Heart left ventricle (tissue), 16 donors: ENCODE data around the gene FKBP11. TPM values are rescaled to one million over a fixed set of nuclear protein-coding genes. Genes with fewer than 3 reads are reported as not detected.

Experiments used
- ATAC-seq, 4 donors: fragments of 200-7000 bp; cut with Tn5 transposase; one replicate each; pipeline ENCODE4 v1.9.1; 2020 to 2022; ENCODE audit warnings: moderate library complexity in 4 of 4, mild to moderate bottlenecking in 3 of 4, moderate number of reproducible peaks in 1 of 4
- DNase-seq, 5 donors: peaks; one replicate each; pipeline ENCODE4 v3.0.0-alpha.2; 2020
- H3K27ac ChIP-seq, 12 donors: fragments of 200-600 bp; sonication (generic) in 4 of 12; one replicate each; pipeline versions ENCODE4 v1.5.0 to v1.8.0; 2016 to 2022; ENCODE audit warnings: mild to moderate bottlenecking in 2 of 12
- H3K27me3 ChIP-seq, 9 donors: fragments of 200-600 bp; sonication (generic) in 2 of 9; one replicate each; pipeline versions ENCODE4 v1.5.1 to v1.8.0; 2016 to 2022; ENCODE audit warnings: mild to moderate bottlenecking in 3 of 9
- H3K36me3 ChIP-seq, 9 donors: fragments of 200-600 bp; sonication (generic) in 2 of 9; one replicate each; pipeline versions ENCODE4 v1.5.0 to v1.8.0; 2018 to 2022; ENCODE audit warnings: mild to moderate bottlenecking in 2 of 9
- H3K4me1 ChIP-seq, 12 donors: fragments of 200-600 bp; sonication (generic) in 4 of 12; one replicate each; pipeline versions ENCODE4 v1.5.0 to v1.8.0; 2016 to 2022; ENCODE audit warnings: mild to moderate bottlenecking in 3 of 12
- H3K4me3 ChIP-seq, 12 donors: fragments of 200-600 bp; sonication (generic) in 4 of 12; one replicate each; pipeline versions ENCODE4 v1.5.0 to v1.8.0; 2017 to 2022; ENCODE audit warnings: mild to moderate bottlenecking in 9 of 12, moderate library complexity in 4 of 12
- H3K9me3 ChIP-seq, 12 donors: fragments of 200-600 bp; sonication (generic) in 4 of 12; one replicate each; pipeline versions ENCODE4 v1.5.0 to v1.8.0; 2016 to 2022; ENCODE audit warnings: mild to moderate bottlenecking in 1 of 12
- CTCF ChIP-seq, 12 donors: fragments of 200-600 bp; sonication (generic) in 4 of 12; IDR thresholded peaks; one replicate each; pipeline versions ENCODE4 v1.5.0 to v1.8.0; 2018 to 2022; ENCODE audit warnings: antibody characterized with exemption in 12 of 12, mild to moderate bottlenecking in 5 of 12
- POLR2A ChIP-seq, 2 donors: fragments of 450-650 bp; IDR thresholded peaks; one replicate each; pipeline ENCODE4 v1.6.1; 2017; ENCODE audit warnings: antibody characterized with exemption in 2 of 2, mild to moderate bottlenecking in 2 of 2, moderate library complexity in 2 of 2
- WGBS, 4 donors: extraction: QIAGEN DNeasy Blood & Tissue Kit in 2 of 4; methylation state at CpG; one replicate each; pipeline versions ENCODE4 v1.1.5 to v1.1.7; 2013 to 2018; 5-methylcytosine and 5-hydroxymethylcytosine counted together
- intact Hi-C, 10 donors: fragments of 100-400 bp; cut with DNase I; formaldehyde crosslinking; loops; one replicate each; pipeline versions ENCODE4 v1.11.1 to v1.14.2; 2022
- polyA plus RNA-seq, 2 donors: library from polyadenylated mRNA; stranded (reverse); fragments of 200-250 nt; gene quantifications; one replicate each; pipeline ENCODE4 v1.2.3, GENCODE V29; 2013
- total RNA-seq, 9 donors: library from RNA; depleted of rRNA in 2 of 9; stranded (reverse); fragments of >200 nt in 2 of 9; fragmentation: NEBNext Ultra II Directional in 3 of 9; extraction: Animal tissue kit (Norgen Biotek cat#: 25700) in 3 of 9; gene quantifications; one replicate each; pipeline versions ENCODE4 v1.1.0 to v1.2.4, GENCODE V29; 2016 to 2023
- donor health status: ischemic (EF 13 %, LVEDD 7.1; RV severe dilation, severe dysfunction).
- donor health status: healthy with polysubstance abuse.
- donor health status: DM: no; HTN: yes; CAD: no.
- donor health status: DM: no; HTN: no; CAD: no.
- donor health status: ischemic (EF 25% LVEDD 6.9; RV normal size, moderate dysfunction).
- donor health status: ischemic (EF 25% LVEDD 5.7; RV mildly dilated, moderate dysfunction).
- donor health status: healthy.
- donor health status: DM: yes; HTN: yes; CAD: no.
- donor health status: ischemic (EF 35%, LVEDD 5.7; RV mildly dilated, moderate dysfunction).
- donor health status: nonischemic (EF 11% LVEDD 7.7; RV severe dilation, severe dysfunction).
- donor health status: DM: yes; HTN: yes; CAD: no.
- donor health status: PGD.
- donor health status: ischemic (EF 29% LVEDD 5.4; RV normal size, mild dysfunction).
- donor health status: nonischemic (EF 23%, LVEDD 6.1; RV moderate dilation, normal function).

Gene FKBP11
- total and polyA plus RNA-seq, 11 donors, result 1.6 to 28.1 (median 5.5) TPM

GRCh38 chr12:48890657-48891418, 34.5 kb downstream of the FKBP11 start:
- no peak overlapping the region for H3K27ac ChIP-seq
- H3K4me1 ChIP-seq, result peaks cover 0 to 10% (median 7%) of the 10 kb centered on the region in 12 donors
- peaks cover 0 to 16% (median 2%) of the 10 kb centered on the region in 9 donors for H3K27me3 ChIP-seq
- 5 to 10% (median 6%) methylated on average over 33 to 37 of the region's 37 CpGs for WGBS, 4 donors
- TF ChIP-seq POLR2A (IDR thresholded peaks at IDR 0.05) (no peak), CTCF (IDR thresholded peaks at IDR 0.05) (peak; percentile 81 to 98 (median 94))
- DNase-seq (peak; percentile 66 to 85 (median 74)), ATAC-seq (peak; percentile 86 to 99 (median 98))
- peak overlapping the region in 10 of 12 donors; percentile 11 to 50 (median 36) for H3K4me3 ChIP-seq
- H3K36me3 ChIP-seq, result no peaks in the 10 kb centered on the region
- no peaks in the 10 kb centered on the region for H3K9me3 ChIP-seq
- intact Hi-C loops, result loop anchor here (1.0 to 2.0 kb wide), 4 partner anchors 37 to 39 kb away; partner anchors contain the start of gene DDX23 (in 4 of the 10)

- intact Hi-C loops, result loop anchor here (1.0 to 2.0 kb wide), 4 partner anchors 35 to 37 kb away; partner anchors contain the start of gene DDX23 (in 4 of the 10)
- TF ChIP-seq CTCF (IDR thresholded peaks at IDR 0.05) (no peak), POLR2A (IDR thresholded peaks at IDR 0.05) (no peak)
- WGBS, 4 donors, result 82 to 94% (median 87%) methylated on average over 3 of the region's 3 CpGs
- Histone ChIP-seq H3K4me3 (no peak overlapping the region), H3K9me3 (no peaks in the 10 kb centered on the region), H3K27me3 (peaks cover 0 to 16% (median 2%) of the 10 kb centered on the region in 9 donors), H3K4me1 (peaks cover 0 to 10% (median 7%) of the 10 kb centered on the region in 12 donors), H3K36me3 (no peaks in the 10 kb centered on the region), H3K27ac (no peak overlapping the region)
- DNase-seq (no peak), ATAC-seq (no peak)
These were observed 35.6 kb downstream of the FKBP11 start for GRCh38 chr12:48889679-48890078.

DNA sequence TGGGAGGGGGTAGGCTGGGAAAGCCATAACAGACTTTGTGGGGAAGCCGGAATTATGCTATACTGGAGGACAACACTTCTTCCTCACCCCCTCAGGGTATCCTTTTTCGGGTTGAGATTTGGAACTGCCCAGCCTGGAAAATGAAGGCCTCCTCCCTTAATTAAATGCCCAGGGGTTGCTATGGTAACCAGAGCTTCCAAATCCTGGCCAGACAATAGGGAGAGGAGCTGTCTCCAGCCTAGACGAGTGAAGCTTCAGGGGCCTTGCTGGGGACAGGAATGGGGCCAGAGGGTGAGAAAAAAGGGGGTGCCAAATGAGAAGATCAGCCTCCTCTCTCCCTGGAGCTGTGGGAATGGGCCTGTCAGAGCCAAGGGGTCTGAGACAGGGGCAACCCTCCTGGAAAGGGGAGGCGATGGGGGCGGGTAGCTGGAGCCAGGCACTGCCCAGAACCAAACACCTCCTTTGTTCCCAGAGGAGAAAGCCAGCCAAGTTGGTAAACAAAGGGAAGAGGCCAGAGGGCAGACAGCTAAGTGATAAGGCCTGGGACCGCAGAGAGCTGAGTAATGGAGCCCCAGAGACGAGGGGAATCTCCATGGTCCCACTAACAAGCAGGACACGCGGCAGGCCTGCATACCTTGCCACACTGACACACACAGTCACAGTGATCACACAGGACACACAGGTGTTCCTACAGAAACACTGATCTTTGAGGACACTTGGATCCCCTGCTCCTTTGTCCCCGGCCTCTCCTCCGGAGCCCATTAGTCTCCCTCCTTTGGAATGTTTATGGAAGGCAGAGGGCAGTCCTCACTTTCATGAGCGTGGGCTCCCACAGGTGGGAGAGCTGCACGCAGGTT, 41.8 kb downstream of the FKBP11 start:
- TF ChIP-seq CTCF (IDR thresholded peaks at IDR 0.05) (no peak), POLR2A (IDR thresholded peaks at IDR 0.05) (no peak)
- DNase-seq, result no peak

GRCh38 chr12:48882972-48883304, 42.4 kb downstream of the FKBP11 start:
- WGBS, 4 donors, result 78 to 85% (median 83%) methylated on average over 3 of the region's 3 CpGs
- DNase-seq (no peak), ATAC-seq (peak in 1 of 4 donors; percentile 8)
- Histone ChIP-seq H3K36me3 (no peaks in the 10 kb centered on the region), H3K9me3 (no peaks in the 10 kb centered on the region), H3K4me3 (no peak overlapping the region), H3K27ac (peak overlapping the region in 4 of 12 donors; percentile 55 to 60 (median 57)), H3K4me1 (peaks cover 0 to 21% (median 13%) of the 10 kb centered on the region in 12 donors), H3K27me3 (peaks cover 0 to 19% (median 0%) of the 10 kb centered on the region in 9 donors)
- TF ChIP-seq POLR2A (IDR thresholded peaks at IDR 0.05) (no peak), CTCF (IDR thresholded peaks at IDR 0.05) (no peak)
- intact Hi-C loops, result no loop called here

More for the DNA sequence above, 41.8 kb downstream of the FKBP11 start:
- intact Hi-C loops, result no loop called here
- peaks cover 0 to 19% (median 0%) of the 10 kb centered on the region in 9 donors for H3K27me3 ChIP-seq
- peak overlapping the region in 2 of 12 donors; percentile 55 to 58 for H3K27ac ChIP-seq
- peak in 2 of 4 donors; percentile 18 to 29 for ATAC-seq
- no peaks in the 10 kb centered on the region for H3K36me3 ChIP-seq
- no peak overlapping the region for H3K4me3 ChIP-seq
- H3K9me3 ChIP-seq, result no peaks in the 10 kb centered on the region
- H3K4me1 ChIP-seq, result peaks cover 0 to 21% (median 13%) of the 10 kb centered on the region in 12 donors
- 73 to 77% (median 74%) methylated on average over 13 of the region's 13 CpGs for WGBS, 4 donors
